HepG2 (cell line): Measurements from ENCODE around the gene ZBTB47. TPM values are rescaled to one million over a fixed set of nuclear protein-coding genes. Genes with fewer than 3 reads are reported as not detected.

ENCODE experiments used
- ATAC-seq: fragments of 200-7000 bp; cut with Tn5 transposase; 3 replicates; pipeline ENCODE4 v1.9.1; 2020; ENCODE audit warnings: mild to moderate bottlenecking, moderate library complexity
- BruUV-seq: library from RNA; stranded (reverse); fragments of 400-500 nt; replicated peaks from 2 replicates; lab custom pipeline; 2021; lab: Mats Ljungman, UMichigan
- CTCF ChIA-PET: fragments of 300-600 bp; formaldehyde crosslinking; extraction: SDS; loops from one replicate; lab custom pipeline; 2021; ENCODE audit warnings: low total read pairs, inconsistent platforms, low intra/inter-chr PET ratio; lab: Yijun Ruan, JAX
- POLR2A ChIA-PET: fragments of 350-600 bp; sonication (Branson Sonifier 250); formaldehyde crosslinking; loops from one replicate; lab custom pipeline; 2020; ENCODE audit warnings: antibody characterized with exemption, inconsistent platforms; lab: Yijun Ruan, JAX
- DNase-seq: peaks from one replicate; pipeline ENCODE4 v3.0.0-alpha.2; 2015; ENCODE audit warnings: low spot score
- FAIRE-seq: peaks from 3 replicates; lab custom pipeline; 2011; peaks lifted over from hg19 to GRCh38; lab: Jason Lieb, UNC
- H2AFZ ChIP-seq: one replicate; pipeline ENCODE4 v1.6.1; 2011; ENCODE audit warnings: low read length, inconsistent platforms
- H3K27ac ChIP-seq: fragments of 300-600 bp; 3 replicates; pipeline ENCODE4 v1.8.0; 2011; ENCODE audit warnings: mixed run types, mild to moderate bottlenecking, mixed read lengths, low read length, inconsistent platforms; ENCODE audit not compliant: insufficient read depth; ENCODE audit errors: extremely low read length
- H3K27me3 ChIP-seq, 2 experiments: fragments of 200-600 bp in 1 of 2; 2 replicates in 1 of 2; 3 replicates in 1 of 2; pipeline versions ENCODE4 v1.6.0 to v1.8.0; 2011; ENCODE audit warnings: low read length in 2 of 2, mild to moderate bottlenecking in 2 of 2, moderate library complexity in 2 of 2, inconsistent platforms in 1 of 2; ENCODE audit not compliant: insufficient read depth in 2 of 2, control insufficient read depth in 1 of 2
- H3K36me3 ChIP-seq, 2 experiments: fragments of 200-600 bp in 1 of 2; replicated peaks in 1 of 2; 2 replicates in 1 of 2; 3 replicates in 1 of 2; pipeline versions ENCODE4 v1.5.1 to v1.8.0; 2011; ENCODE audit warnings: low read length in 2 of 2, inconsistent platforms in 1 of 2; ENCODE audit not compliant: insufficient read depth in 2 of 2, control insufficient read depth in 1 of 2
- H3K4me1 ChIP-seq: 2 replicates; pipeline ENCODE4 v1.5.1; 2012; ENCODE audit warnings: low read length, inconsistent platforms; ENCODE audit not compliant: insufficient read depth
- H3K4me2 ChIP-seq: 2 replicates; pipeline ENCODE4 v1.6.0; 2011; ENCODE audit warnings: low read depth, low read length, inconsistent platforms
- H3K4me3 ChIP-seq, 3 experiments: fragments of 200-600 bp in 1 of 3; sonication (generic), shearing (Covaris generic) in 1 of 3; replicated peaks in 1 of 3; 2 replicates each; pipeline ENCODE4 v1.5.1; 2011 to 2016; ENCODE audit warnings: low read length in 3 of 3, inconsistent platforms in 2 of 3, low read depth in 2 of 3, mild to moderate bottlenecking in 2 of 3, control low read depth in 1 of 3, mixed read lengths in 1 of 3; ENCODE audit not compliant: insufficient read depth in 1 of 3
- H3K79me2 ChIP-seq: one replicate; pipeline ENCODE4 v1.6.1; 2011; ENCODE audit warnings: low read length, inconsistent platforms; ENCODE audit not compliant: insufficient read depth
- H3K9ac ChIP-seq: 2 replicates; pipeline ENCODE4 v1.6.0; 2011; ENCODE audit warnings: mild to moderate bottlenecking, low read depth, low read length, inconsistent platforms; ENCODE audit not compliant: insufficient read depth
- H3K9me3 ChIP-seq: 2 replicates; pipeline ENCODE4 v1.5.1; 2012; ENCODE audit warnings: mild to moderate bottlenecking, low read length
- H4K20me1 ChIP-seq: 2 replicates; pipeline ENCODE4 v1.6.0; 2011; ENCODE audit warnings: inconsistent platforms, mild to moderate bottlenecking, low read length, moderate library complexity; ENCODE audit not compliant: insufficient read depth
- ATF2 ChIP-seq: sonication (generic); formaldehyde crosslinking; IDR thresholded peaks from 2 replicates; pipeline ENCODE4 v1.4.0; 2020; ENCODE audit warnings: missing genetic modification reagents
- RARG ChIP-seq: sonication (generic); formaldehyde crosslinking; IDR thresholded peaks from 2 replicates; pipeline ENCODE4 v1.4.0; 2020; ENCODE audit warnings: low read depth, mild to moderate bottlenecking, missing genetic modification reagents
- ZHX1 ChIP-seq: sonication (generic); formaldehyde crosslinking; IDR thresholded peaks from 2 replicates; pipeline ENCODE4 v1.8.1; 2022; ENCODE audit warnings: low read depth, mild to moderate bottlenecking, missing genetic modification reagents
- ZNF543 ChIP-seq: sonication (generic); formaldehyde crosslinking; IDR thresholded peaks from 2 replicates; pipeline ENCODE4 v1.4.0; 2020; ENCODE audit warnings: mild to moderate bottlenecking, missing genetic modification reagents
- WGBS: methylation state at CpG from one replicate; pipeline ENCODE4 v1.1.6; 2017; ENCODE audit warnings: low lambda C conversion rate; 5-methylcytosine and 5-hydroxymethylcytosine counted together
- in situ Hi-C: cut with HindIII; loops from 2 replicates; pipeline ENCODE4 v1.10.0; 2017; ENCODE audit warnings: low pct_unique_long_range_greater_than_20kb; ENCODE audit not compliant: extremely low pct_ligation_motif_present
- intact Hi-C: fragments of 100-400 bp; cut with micrococcal nuclease; formaldehyde crosslinking; loops from one replicate; pipeline ENCODE4 v1.10.0; 2022; ENCODE audit not compliant: unreplicated experiment
- polyA plus RNA-seq, 8 experiments: library from polyadenylated mRNA; depleted of rRNA in 3 of 8; stranded (reverse) in 7 of 8; unstranded in 1 of 8; fragments of >200 nt; fragmentation: Illumina TruSeq in 4 of 8; extraction: Trizol in 4 of 8; gene quantifications; 2 replicates each; pipeline versions ENCODE4 v1.2.1 to v1.2.3, GENCODE V29; 2011 to 2016; ENCODE audit warnings: low read depth in 4 of 8, missing spikeins in 1 of 8, mixed read lengths in 1 of 8; ENCODE audit not compliant: insufficient read depth in 1 of 8
- total RNA-seq, 5 experiments: library from RNA; depleted of rRNA; stranded (reverse); fragments of >200 nt; fragmentation: Illumina TruSeq; extraction: Trizol; gene quantifications; 2 replicates each; pipeline ENCODE4 v1.2.3, GENCODE V29; 2016; ENCODE audit warnings: low read depth in 1 of 5

Gene ZBTB47
- total and polyA plus RNA-seq, 2 of the 13 experiments (the other 11 are each of a cell fraction or from before 2014, with no cell fraction given), result 1.5 to 3.1 TPM

GRCh38 chr3:42690191-42690590 lies 36.7 kb downstream of the ZBTB47 start:
- WGBS, result 12% methylated on average over 7 of the region's 7 CpGs
- no peaks in the 10 kb centered on the region for H3K4me1 ChIP-seq
- POLR2A ChIA-PET, result no interaction called here
- intact Hi-C loops, result no loop called here
- in situ Hi-C loops, result no loop called here
- FAIRE-seq (no peak), DNase-seq (no peak), ATAC-seq (no peak)
- BruUV-seq, result no TSS peak
- no peaks in the 10 kb centered on the region for H3K79me2 ChIP-seq
- no peak overlapping the region for H3K9ac ChIP-seq
- no peak overlapping the region for H3K4me2 ChIP-seq
- no peaks in the 10 kb centered on the region for H3K9me3 ChIP-seq
- TF ChIP-seq ZHX1 (CRISPR knock-in tag), result no peak
- no peak for TF ChIP-seq RARG
- TF ChIP-seq ATF2 (CRISPR knock-in tag), result no peak
- TF ChIP-seq ZNF543 (CRISPR knock-in tag), result no peak
- no peak overlapping the region for H2AFZ ChIP-seq
- no peak overlapping the region for H3K27ac ChIP-seq
- H3K4me3 ChIP-seq, result no peak overlapping the region
- peaks cover 2 to 47% of the 10 kb centered on the region in 2 experiments; a peak in 4 of 5 replicates for H3K27me3 ChIP-seq
- no peaks in the 10 kb centered on the region for H3K36me3 ChIP-seq
- CTCF ChIA-PET, result no interaction called here
- H4K20me1 ChIP-seq, result no peaks in the 10 kb centered on the region
